ENCODE results near the gene GIMAP8.

The GIMAP8 gene

GRCh38 chr7:150450491-150451001, at the start of gene GIMAP8:
TSS of gene GIMAP8 (plus strand) at chr7:150450630. CDS start at chr7:150466699, 16,069 bp downstream.
- DNase-seq (ENCODE audit: low read depth), result peak; percentile 39

DNA sequence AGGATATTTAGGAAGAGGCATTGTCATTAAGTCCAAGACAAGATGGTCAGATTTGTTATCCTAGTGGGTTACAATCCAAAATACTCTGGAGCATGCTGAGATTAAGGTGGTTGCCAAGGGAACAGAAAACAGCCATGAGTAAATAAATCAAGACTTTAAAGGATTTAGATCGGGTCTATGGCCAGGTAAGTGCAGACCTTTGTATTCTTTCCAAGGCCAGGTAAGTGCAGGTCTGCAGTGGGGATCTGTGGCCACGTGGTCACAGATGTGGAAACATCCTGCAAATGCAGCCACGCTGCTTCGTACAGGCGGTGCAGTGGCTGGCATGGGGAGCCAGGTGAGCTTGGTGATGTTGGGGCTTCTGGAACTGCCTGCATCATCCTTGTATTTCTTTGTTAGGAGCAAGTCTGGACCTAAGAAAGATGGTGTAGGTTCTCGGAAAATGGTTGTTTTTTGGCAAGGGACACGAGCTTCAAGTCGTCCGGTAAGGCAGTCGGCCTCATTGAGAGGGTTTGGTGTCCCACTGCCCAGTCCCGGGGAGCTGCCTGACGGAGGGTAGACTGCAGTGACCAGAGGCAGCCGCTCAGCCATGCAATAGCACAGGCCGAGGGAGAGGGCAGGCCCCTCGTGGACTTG, 49.5 kb upstream of the GIMAP8 start:
- no peak for DNase-seq (ENCODE audit: low read depth)

DNA sequence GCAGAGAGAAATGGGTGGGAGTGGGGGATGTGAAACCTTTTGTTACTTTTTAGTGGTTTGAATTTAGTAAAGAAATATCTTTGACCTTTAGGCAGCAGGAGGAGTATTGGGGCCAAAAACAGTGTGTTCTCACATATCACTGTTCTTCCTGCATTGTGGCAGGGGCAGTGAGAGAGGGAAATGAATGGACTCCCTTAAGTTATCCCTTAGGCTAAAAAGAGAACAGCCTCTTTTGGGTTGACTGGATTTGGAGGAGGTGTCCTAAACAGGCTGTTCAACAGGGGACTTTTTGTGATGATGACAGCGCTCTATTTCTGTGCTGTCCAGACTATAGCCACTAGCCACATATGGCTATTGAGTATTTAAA, 49.0 kb upstream of the GIMAP8 start:
- no peak for DNase-seq (ENCODE audit: low read depth)

- DNase-seq (ENCODE audit: low read depth), result no peak
These were observed 48.4 kb upstream of the GIMAP8 start for GRCh38 chr7:150401861-150402631.

GRCh38 chr7:150402671-150403321, 47.6 kb upstream of the GIMAP8 start:
- no peak for DNase-seq (ENCODE audit: low read depth)

GRCh38 chr7:150403376-150404171, 46.9 kb upstream of the GIMAP8 start:
- DNase-seq (ENCODE audit: low read depth), result no peak

- DNase-seq (ENCODE audit: low read depth), result no peak
These were observed 46.1 kb upstream of the GIMAP8 start for GRCh38 chr7:150404172-150404804.

GRCh38 chr7:150404805-150405583, 45.4 kb upstream of the GIMAP8 start:
- peak; percentile 50 for DNase-seq (ENCODE audit: low read depth)

GRCh38 chr7:150405584-150406311, 44.7 kb upstream of the GIMAP8 start:
- DNase-seq (ENCODE audit: low read depth), result no peak

GRCh38 chr7:150406312-150406566, 44.2 kb upstream of the GIMAP8 start:
- DNase-seq (ENCODE audit: low read depth), result no peak

DNA sequence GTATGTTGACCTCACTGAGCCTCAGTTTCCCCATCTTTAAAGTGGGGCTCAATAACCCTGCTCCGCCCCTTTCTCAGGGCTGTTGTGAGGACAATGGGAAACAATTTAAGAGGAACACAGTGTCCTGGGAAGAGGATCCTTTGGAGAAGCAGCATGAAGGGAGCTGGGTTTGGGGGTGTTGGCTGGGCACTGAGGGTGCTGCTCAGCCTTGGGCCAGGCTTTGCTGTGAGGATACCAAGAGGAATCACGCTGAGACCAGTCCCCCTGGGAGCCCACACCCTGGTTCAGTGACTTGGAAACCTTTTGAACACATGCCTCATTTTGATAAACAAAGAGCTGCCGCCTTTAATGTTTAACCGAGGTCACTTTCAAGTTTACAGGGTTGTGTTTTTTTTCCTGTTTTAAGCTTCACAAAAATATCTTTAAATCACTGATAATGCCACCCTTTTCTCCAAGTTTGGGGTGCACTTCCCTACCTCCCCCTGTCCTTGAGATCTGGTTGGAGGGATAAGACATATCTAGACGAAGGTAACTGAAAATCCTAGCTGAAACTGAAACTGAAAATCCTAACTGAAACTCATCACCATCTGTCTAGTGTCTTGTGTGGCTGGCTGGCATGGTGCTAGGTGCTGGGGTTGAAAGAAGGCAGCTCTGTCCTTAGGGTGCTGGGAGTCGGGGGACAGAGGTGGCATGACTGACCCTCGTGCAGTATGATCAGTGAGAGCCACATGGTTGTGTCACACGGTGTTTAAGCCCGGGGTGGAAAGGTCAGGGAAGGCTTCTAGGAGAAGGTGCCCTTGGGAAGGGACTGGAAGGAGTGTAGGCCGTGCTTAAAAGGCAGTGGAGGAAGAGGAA, 43.6 kb upstream of the GIMAP8 start:
- DNase-seq (ENCODE audit: low read depth), result no peak

GRCh38 chr7:150407588-150408392, 42.6 kb upstream of the GIMAP8 start:
- DNase-seq (ENCODE audit: low read depth), result no peak

DNA sequence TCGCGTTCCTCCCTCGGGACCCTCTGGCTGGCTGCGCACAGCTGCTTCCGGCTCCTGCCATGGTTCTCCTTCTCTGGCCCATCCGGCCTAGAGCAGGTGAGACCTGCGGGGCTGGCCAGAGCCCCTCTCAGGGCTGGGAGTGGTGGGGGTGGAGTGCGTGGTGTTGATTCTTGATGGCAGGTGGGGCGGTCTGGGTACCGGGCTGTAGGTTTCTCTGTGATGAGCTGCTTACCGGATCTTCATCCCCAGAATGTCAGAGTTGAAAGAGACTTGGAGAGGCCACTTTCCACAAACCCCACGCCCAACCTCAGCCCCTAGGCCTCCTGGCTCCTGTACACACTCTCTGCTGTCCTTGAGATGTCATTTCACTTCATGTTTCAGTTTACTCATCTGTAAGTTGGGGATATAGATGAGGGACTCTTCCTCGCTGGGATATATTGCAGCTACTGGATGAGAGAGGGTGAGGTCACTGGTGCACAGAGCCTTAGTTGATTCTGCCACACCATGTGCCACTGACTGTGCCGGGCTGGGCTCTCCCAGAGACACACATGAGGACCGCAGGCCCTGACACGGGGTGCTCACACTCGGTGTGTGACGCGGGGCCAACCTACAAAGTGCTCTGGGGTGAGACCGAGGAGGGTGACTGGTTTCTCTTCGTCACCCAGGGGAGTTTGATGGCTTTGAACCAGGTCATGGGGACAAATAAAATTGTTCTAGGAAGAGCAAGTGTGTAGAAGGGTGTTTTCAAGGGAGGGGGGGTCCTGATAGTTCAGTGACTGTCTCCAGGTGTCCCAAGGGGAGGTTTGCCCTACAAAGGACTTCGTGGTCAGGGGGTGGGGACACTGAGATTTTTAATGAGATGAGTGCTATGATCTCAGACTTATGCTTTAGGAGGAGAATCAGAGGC, 41.8 kb upstream of the GIMAP8 start:
- DNase-seq (ENCODE audit: low read depth), result no peak

DNA sequence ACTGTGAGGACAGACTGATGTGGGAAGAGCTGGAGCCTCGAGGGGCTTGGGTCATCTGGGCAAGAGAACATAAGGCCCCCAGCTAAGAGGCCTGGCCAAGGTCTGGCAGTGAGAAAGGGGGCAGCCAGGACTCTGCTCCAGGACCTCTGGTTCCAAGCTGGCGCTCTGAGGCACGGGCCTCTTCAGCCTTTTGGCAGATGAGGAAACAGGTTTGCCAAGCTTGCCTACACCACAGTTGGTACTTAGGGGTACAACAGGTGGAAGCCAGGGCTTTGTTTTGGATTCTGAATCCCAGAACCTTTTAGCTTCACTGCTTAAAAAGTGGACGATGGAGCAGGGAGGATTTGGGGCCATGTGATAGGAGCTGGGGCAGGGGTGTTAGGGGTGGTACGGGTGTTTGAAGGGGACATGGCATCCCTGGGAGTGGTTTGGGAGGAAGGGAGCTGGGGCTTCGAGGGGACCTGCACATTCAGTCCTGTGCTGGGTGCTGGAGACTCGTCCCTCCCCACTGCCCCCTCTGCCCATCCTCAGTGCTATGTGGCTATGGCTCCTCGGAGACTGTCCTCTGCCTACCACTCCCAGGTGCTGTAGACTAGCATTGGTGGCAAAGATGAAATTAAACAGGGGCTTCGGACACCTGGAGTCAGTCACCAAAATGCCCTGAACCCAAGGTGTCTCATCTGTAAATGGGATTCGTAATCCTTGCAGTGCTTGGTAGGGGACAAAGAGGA, 41.0 kb upstream of the GIMAP8 start:
- DNase-seq (ENCODE audit: low read depth), result no peak

- no peak for DNase-seq (ENCODE audit: low read depth)
These were observed 40.3 kb upstream of the GIMAP8 start for GRCh38 chr7:150410131-150410530.

DNA sequence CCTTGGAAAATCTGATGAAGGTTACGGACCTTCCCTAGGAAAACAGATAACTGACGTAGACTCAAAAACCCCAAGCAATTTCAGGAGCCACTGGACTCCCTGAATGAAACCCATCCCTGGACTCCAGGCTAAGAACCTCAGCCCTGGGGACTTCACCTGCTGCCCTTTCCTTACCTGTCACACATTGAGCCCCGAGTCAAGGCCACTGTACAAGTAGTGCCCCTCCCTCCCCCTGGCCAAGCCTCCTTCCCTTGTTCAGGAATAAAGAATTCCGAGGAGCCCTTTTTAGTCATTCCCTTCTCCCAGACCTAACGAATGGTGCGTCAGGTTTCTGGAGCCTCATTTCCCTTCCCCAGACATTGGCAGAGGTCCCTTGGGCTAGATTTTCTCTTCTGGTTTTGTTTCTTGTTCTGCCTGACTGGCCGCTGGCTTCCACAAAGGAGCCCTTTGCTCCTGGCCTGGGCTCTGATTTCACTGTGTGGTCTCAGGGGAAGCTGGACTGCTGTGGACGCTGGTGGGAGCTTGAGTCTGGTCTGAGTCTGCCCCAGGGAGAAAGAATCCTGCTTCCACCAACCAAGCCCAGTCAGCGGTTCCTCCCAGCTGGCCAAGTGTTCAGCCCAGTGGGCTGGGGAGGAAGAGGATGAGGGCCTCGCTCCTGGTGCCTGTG, 39.6 kb upstream of the GIMAP8 start:
- no peak for DNase-seq (ENCODE audit: low read depth)
